BLaER1 treated with 17β-estradiol and CSF1 and Interleukin-3, amounts not matched to agents 10 nM and 100 nM (cell line): ENCODE results near the gene NHEJ1.

Experiments
- H3K27ac ChIP-seq, 11 experiments: shearing (Covaris generic); formaldehyde crosslinking; 2 replicates each; pipeline ENCODE4 v1.8.1; 2022
- H3K27me3 ChIP-seq, 11 experiments: shearing (Covaris generic); formaldehyde crosslinking; 2 replicates each; pipeline ENCODE4 v1.8.1; 2022
- H3K36me3 ChIP-seq, 11 experiments: shearing (Covaris generic); formaldehyde crosslinking; 2 replicates each; pipeline ENCODE4 v1.8.1; 2022
- H3K4me1 ChIP-seq, 10 experiments: shearing (Covaris generic); formaldehyde crosslinking; 2 replicates each; pipeline ENCODE4 v1.8.1; 2022
- H3K4me2 ChIP-seq, 11 experiments: shearing (Covaris generic); formaldehyde crosslinking; 2 replicates each; pipeline ENCODE4 v1.8.1; 2022
- H3K4me3 ChIP-seq, 10 experiments: shearing (Covaris generic); formaldehyde crosslinking; 2 replicates each; pipeline ENCODE4 v1.8.1; 2022
- H3K9ac ChIP-seq, 11 experiments: shearing (Covaris generic); formaldehyde crosslinking; 2 replicates each; pipeline ENCODE4 v1.8.1; 2022
- H3K9me3 ChIP-seq, 11 experiments: shearing (Covaris generic); formaldehyde crosslinking; replicated peaks in 1 of 11; 2 replicates each; pipeline ENCODE4 v1.8.1; 2022
- H4K20me1 ChIP-seq, 11 experiments: shearing (Covaris generic); formaldehyde crosslinking; 2 replicates each; pipeline ENCODE4 v1.8.1; 2022
- Cebpa-rat ChIP-seq, 11 experiments: shearing (Covaris generic); IDR thresholded peaks; 2 replicates each; pipeline ENCODE4 v1.8.1; 2022

The NHEJ1 gene

GRCh38 chr2:219172231-219173154 is 11.9 kb upstream of the NHEJ1 start:
- Histone ChIP-seq H3K27ac (no peak overlapping the region), H3K4me1 (peaks cover 17 to 46% (median 24%) of the 10 kb centered on the region in 10 experiments), H3K4me3 (no peak overlapping the region), H3K36me3 (peaks cover 35 to 53% (median 42%) of the 10 kb centered on the region in 11 experiments), H4K20me1 (peaks cover 0 to 57% (median 24%) of the 10 kb centered on the region in 11 experiments; a peak in 15 of 22 replicates), H3K4me2 (no peak overlapping the region), H3K9me3 (no peaks in the 10 kb centered on the region), H3K9ac (peak overlapping the region in 6 of 11 experiments; percentile 7 to 58 (median 36); a peak in 7 of 22 replicates), H3K27me3 (no peaks in the 10 kb centered on the region)
- TF ChIP-seq Cebpa-rat (IDR thresholded peaks at IDR 0.05), result no peak

- peak overlapping the region in 1 of 11 experiments; percentile 58; a peak in 1 of 22 replicates for H3K9ac ChIP-seq
- H3K27ac ChIP-seq, result no peak overlapping the region
- H3K4me3 ChIP-seq, result no peak overlapping the region
- peaks cover 0 to 57% (median 24%) of the 10 kb centered on the region in 11 experiments; a peak in 15 of 22 replicates for H4K20me1 ChIP-seq
- no peaks in the 10 kb centered on the region for H3K27me3 ChIP-seq
- H3K9me3 ChIP-seq, result no peaks in the 10 kb centered on the region
- H3K4me2 ChIP-seq, result peak overlapping the region in 1 of 11 experiments; percentile 38; a peak in 1 of 22 replicates
- TF ChIP-seq Cebpa-rat (IDR thresholded peaks at IDR 0.05), result no peak
- H3K4me1 ChIP-seq, result peaks cover 11 to 46% (median 19%) of the 10 kb centered on the region in 10 experiments
- H3K36me3 ChIP-seq, result peaks cover 35 to 63% (median 42%) of the 10 kb centered on the region in 11 experiments
These were observed 10.6 kb upstream of the NHEJ1 start for GRCh38 chr2:219171231-219171651.

GRCh38 chr2:219169930-219170654 is 9.5 kb upstream of the NHEJ1 start, which contains the start of gene SLC23A3:
SLC23A3 (minus strand) TSS chr2:219170029; CDS start chr2:219169984, 45 bp downstream.
- H4K20me1 ChIP-seq, result peaks cover 0 to 48% (median 22%) of the 10 kb centered on the region in 11 experiments; a peak in 14 of 22 replicates
- H3K4me3 ChIP-seq, result no peak within 1 kb of the TSS
- H3K27me3 ChIP-seq, result no peaks in the 10 kb centered on the region
- H3K9ac ChIP-seq, result peak within 1 kb of the TSS in 1 of 11 experiments; percentile 6; a peak in 2 of 22 replicates
- H3K27ac ChIP-seq, result no peak within 1 kb of the TSS
- H3K4me1 ChIP-seq, result peaks cover 1 to 38% (median 8%) of the 10 kb centered on the region in 10 experiments; a peak in 19 of 20 replicates
- H3K36me3 ChIP-seq, result peaks cover 35 to 65% (median 39%) of the 10 kb centered on the region in 11 experiments
- no peak within 1 kb of the TSS for H3K4me2 ChIP-seq
- no peaks in the 10 kb centered on the region for H3K9me3 ChIP-seq
- no peak for TF ChIP-seq Cebpa-rat (IDR thresholded peaks at IDR 0.05)

- no peak overlapping the region for H3K4me2 ChIP-seq
- no peaks in the 10 kb centered on the region for H3K9me3 ChIP-seq
- peaks cover 23 to 58% (median 27%) of the 10 kb centered on the region in 11 experiments for H3K36me3 ChIP-seq
- no peak for TF ChIP-seq Cebpa-rat (IDR thresholded peaks at IDR 0.05)
- H4K20me1 ChIP-seq, result peaks cover 0 to 37% (median 19%) of the 10 kb centered on the region in 11 experiments; a peak in 13 of 22 replicates
- H3K9ac ChIP-seq, result no peak overlapping the region; a peak in 1 of 22 replicates
- H3K27ac ChIP-seq, result no peak overlapping the region
- no peaks in the 10 kb centered on the region for H3K27me3 ChIP-seq
- H3K4me1 ChIP-seq, result peaks cover 0 to 26% (median 0%) of the 10 kb centered on the region in 10 experiments; a peak in 5 of 20 replicates
- H3K4me3 ChIP-seq, result no peak overlapping the region
These were observed 8.3 kb upstream of the NHEJ1 start for GRCh38 chr2:219168932-219169331.

- no peak overlapping the region for H3K4me3 ChIP-seq
- no peak overlapping the region for H3K27ac ChIP-seq
- H3K36me3 ChIP-seq, result peaks cover 19 to 54% (median 23%) of the 10 kb centered on the region in 11 experiments
These were observed 7.9 kb upstream of the NHEJ1 start for GRCh38 chr2:219168526-219168925.

GRCh38 chr2:219167997-219168396 is 7.4 kb upstream of the NHEJ1 start:
- Histone ChIP-seq H3K27me3 (no peaks in the 10 kb centered on the region), H3K4me1 (peaks cover 0 to 17% (median 0%) of the 10 kb centered on the region in 10 experiments; a peak in 2 of 20 replicates), H3K4me2 (no peak overlapping the region), H3K9me3 (no peaks in the 10 kb centered on the region), H4K20me1 (peaks cover 0 to 28% (median 12%) of the 10 kb centered on the region in 11 experiments; a peak in 12 of 22 replicates), H3K27ac (no peak overlapping the region), H3K36me3 (peaks cover 14 to 49% (median 18%) of the 10 kb centered on the region in 11 experiments), H3K4me3 (no peak overlapping the region), H3K9ac (no peak overlapping the region)
- no peak for TF ChIP-seq Cebpa-rat (IDR thresholded peaks at IDR 0.05)

More at GRCh38 chr2:219168526-219168925, 7.9 kb upstream of the NHEJ1 start:
- Histone ChIP-seq H3K27me3 (no peaks in the 10 kb centered on the region), H3K4me2 (no peak overlapping the region), H3K9me3 (no peaks in the 10 kb centered on the region), H3K9ac (no peak overlapping the region; a peak in 1 of 22 replicates), H3K4me1 (peaks cover 0 to 22% (median 0%) of the 10 kb centered on the region in 10 experiments; a peak in 5 of 20 replicates), H4K20me1 (peaks cover 0 to 33% (median 18%) of the 10 kb centered on the region in 11 experiments; a peak in 13 of 22 replicates)
- no peak for TF ChIP-seq Cebpa-rat (IDR thresholded peaks at IDR 0.05)

GRCh38 chr2:219165058-219165911 is 4.7 kb upstream of the NHEJ1 start:
- Histone ChIP-seq H3K27me3 (no peaks in the 10 kb centered on the region), H3K27ac (no peak overlapping the region), H3K4me1 (peaks cover 6 to 10% (median 9%) of the 10 kb centered on the region in 10 experiments), H3K36me3 (peaks cover 0 to 25% (median 0%) of the 10 kb centered on the region in 11 experiments; a peak in 5 of 22 replicates), H3K4me2 (no peak overlapping the region), H3K9me3 (no peaks in the 10 kb centered on the region), H3K9ac (no peak overlapping the region; a peak in 1 of 22 replicates), H3K4me3 (no peak overlapping the region), H4K20me1 (0 out of 22 replicates have a peak, but pooled peaks cover 0 to 7% (median 0%) of the 10 kb centered on the region in 11 experiments)
- TF ChIP-seq Cebpa-rat (IDR thresholded peaks at IDR 0.05), result no peak

GRCh38 chr2:219163156-219163555 is 2.5 kb upstream of the NHEJ1 start:
- peaks cover 0 to 26% (median 2%) of the 10 kb centered on the region in 11 experiments; a peak in 13 of 22 replicates for H3K36me3 ChIP-seq
- H3K9me3 ChIP-seq, result no peaks in the 10 kb centered on the region
- H3K4me3 ChIP-seq, result no peak overlapping the region
- no peak overlapping the region for H3K9ac ChIP-seq
- no peaks in the 10 kb centered on the region for H3K27me3 ChIP-seq
- no peak overlapping the region for H3K4me2 ChIP-seq
- H4K20me1 ChIP-seq, result peaks cover 0 to 11% (median 0%) of the 10 kb centered on the region in 11 experiments; a peak in 5 of 22 replicates
- TF ChIP-seq Cebpa-rat (IDR thresholded peaks at IDR 0.05), result no peak
- H3K27ac ChIP-seq, result no peak overlapping the region
- H3K4me1 ChIP-seq, result peaks cover 11 to 15% (median 14%) of the 10 kb centered on the region in 10 experiments
